ENCODE results near the gene WDR6.

- no peak for TF ChIP-seq CTCF (IDR thresholded peaks at IDR 0.05; ENCODE audit: insufficient read depth, low read length, poor library complexity, severe bottlenecking)
- no peak for TF ChIP-seq EZH2phosphoT487 (conservative IDR thresholded peaks at IDR 0.05; ENCODE audit: low read length)
Measured at GRCh38 chr3:48993834-48994233, 13.4 kb upstream of the WDR6 start.
